ENCODE data around the gene OSBPL2.

- TF ChIP-seq, protein P1, sequence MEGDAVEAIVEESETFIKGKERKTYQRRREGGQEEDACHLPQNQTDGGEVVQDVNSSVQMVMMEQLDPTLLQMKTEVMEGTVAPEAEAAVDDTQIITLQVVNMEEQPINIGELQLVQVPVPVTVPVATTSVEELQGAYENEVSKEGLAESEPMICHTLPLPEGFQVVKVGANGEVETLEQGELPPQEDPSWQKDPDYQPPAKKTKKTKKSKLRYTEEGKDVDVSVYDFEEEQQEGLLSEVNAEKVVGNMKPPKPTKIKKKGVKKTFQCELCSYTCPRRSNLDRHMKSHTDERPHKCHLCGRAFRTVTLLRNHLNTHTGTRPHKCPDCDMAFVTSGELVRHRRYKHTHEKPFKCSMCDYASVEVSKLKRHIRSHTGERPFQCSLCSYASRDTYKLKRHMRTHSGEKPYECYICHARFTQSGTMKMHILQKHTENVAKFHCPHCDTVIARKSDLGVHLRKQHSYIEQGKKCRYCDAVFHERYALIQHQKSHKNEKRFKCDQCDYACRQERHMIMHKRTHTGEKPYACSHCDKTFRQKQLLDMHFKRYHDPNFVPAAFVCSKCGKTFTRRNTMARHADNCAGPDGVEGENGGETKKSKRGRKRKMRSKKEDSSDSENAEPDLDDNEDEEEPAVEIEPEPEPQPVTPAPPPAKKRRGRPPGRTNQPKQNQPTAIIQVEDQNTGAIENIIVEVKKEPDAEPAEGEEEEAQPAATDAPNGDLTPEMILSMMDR (IDR thresholded peaks at IDR 0.05): no peak
- no peak for TF ChIP-seq POLR2A (IDR thresholded peaks at IDR 0.05)
Observed at GRCh38 chr20:62237514-62237800, 864 bp upstream of the OSBPL2 start.
